ENCODE measurements around the gene PIN4. TPM values are rescaled to one million over a fixed set of nuclear protein-coding genes. Genes with fewer than 3 reads are reported as not detected.
A peak's percentile ranks its signal among the peaks of the same experiment; 100 is the strongest.
"Not testable (repeated sequence)": the region's sequence is repeated elsewhere in the genome, so short reads cannot be mapped to it uniquely, and the experiment has no call there.

Gene PIN4
- total RNA-seq, 1 experiment from 2014 or later = 10.5 TPM

DNA sequence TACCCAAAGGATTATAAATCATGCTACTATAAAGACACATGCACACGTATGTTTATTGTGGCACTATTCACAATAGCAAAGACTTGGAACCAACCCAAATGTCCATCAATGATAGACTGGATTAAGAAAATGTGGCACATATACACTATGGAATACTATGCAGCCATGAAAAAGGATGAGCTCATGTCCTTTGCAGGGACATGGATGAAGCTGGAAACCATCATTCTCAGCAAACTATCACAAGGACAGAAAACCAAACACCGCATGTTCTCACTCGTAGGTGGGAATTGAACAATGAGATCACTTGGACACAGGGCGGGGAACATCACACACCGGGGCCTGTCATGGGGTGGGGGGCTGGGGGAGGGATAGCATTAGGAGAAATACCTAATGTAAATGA, 5.3 kb upstream of the PIN4 start:
- H3K4me3 ChIP-seq (ENCODE audit: low read length); H2AFZ ChIP-seq (ENCODE audit: low read length); H3K9ac ChIP-seq (ENCODE audit: low read length); H3K9me3 ChIP-seq (ENCODE audit: low read length); H3K79me2 ChIP-seq (ENCODE audit: low read length); H3K36me3 ChIP-seq (ENCODE audit: insufficient read depth, low read length); H3K4me1 ChIP-seq (ENCODE audit: low read length); H3K4me2 ChIP-seq (ENCODE audit: low read depth, low read length, poor library complexity, severe bottlenecking); DNase-seq; H3K27me3 ChIP-seq (ENCODE audit: low read length); H3K27ac ChIP-seq (ENCODE audit: low read length); H4K20me1 ChIP-seq (ENCODE audit: insufficient read depth, low read depth, low read length); H3K9me2 ChIP-seq (replicated peaks; ENCODE audit: insufficient read depth, low read length): not testable (repeated sequence)

DNA sequence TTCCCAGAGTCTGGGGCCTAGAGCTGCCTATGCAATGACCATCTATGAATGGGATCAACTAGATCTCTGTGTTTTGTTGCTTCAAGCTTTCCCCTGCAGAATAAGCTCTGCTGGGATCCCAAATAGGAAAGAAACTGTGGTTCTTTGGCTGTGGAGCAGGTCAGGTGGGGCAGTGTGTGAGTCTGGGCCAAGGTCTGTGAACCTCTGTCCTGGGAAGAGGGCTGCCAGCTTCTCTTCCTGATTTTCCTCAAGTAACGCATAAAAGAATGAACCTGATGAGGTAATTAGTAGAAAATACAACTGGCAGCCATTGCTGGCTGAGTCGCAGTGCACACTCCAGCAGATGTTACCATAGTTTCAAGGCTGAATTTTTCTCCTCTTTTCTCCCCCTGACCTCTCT, 4.6 kb upstream of the PIN4 start:
- DNase-seq = no peak
- H3K27me3 ChIP-seq (ENCODE audit: low read length) = no peaks in the 10 kb centered on the region
- H3K27ac ChIP-seq (ENCODE audit: low read length) = no peak overlapping the region
- H3K9me3 ChIP-seq (ENCODE audit: low read length) = no peaks in the 10 kb centered on the region
- no peaks in the 10 kb centered on the region for H3K9me2 ChIP-seq (replicated peaks; ENCODE audit: insufficient read depth, low read length)
- no peak overlapping the region for H2AFZ ChIP-seq (ENCODE audit: low read length)
- H3K4me2 ChIP-seq (ENCODE audit: low read depth, low read length, poor library complexity, severe bottlenecking) = no peak overlapping the region
- peaks cover 4% of the 10 kb centered on the region for H3K79me2 ChIP-seq (ENCODE audit: low read length)
- no peaks in the 10 kb centered on the region for H4K20me1 ChIP-seq (ENCODE audit: insufficient read depth, low read depth, low read length)
- H3K4me3 ChIP-seq (ENCODE audit: low read length) = no peak overlapping the region
- H3K36me3 ChIP-seq (ENCODE audit: insufficient read depth, low read length) = no peaks in the 10 kb centered on the region
- H3K9ac ChIP-seq (ENCODE audit: low read length) = no peak overlapping the region
- peaks cover 9% of the 10 kb centered on the region for H3K4me1 ChIP-seq (ENCODE audit: low read length)

DNA sequence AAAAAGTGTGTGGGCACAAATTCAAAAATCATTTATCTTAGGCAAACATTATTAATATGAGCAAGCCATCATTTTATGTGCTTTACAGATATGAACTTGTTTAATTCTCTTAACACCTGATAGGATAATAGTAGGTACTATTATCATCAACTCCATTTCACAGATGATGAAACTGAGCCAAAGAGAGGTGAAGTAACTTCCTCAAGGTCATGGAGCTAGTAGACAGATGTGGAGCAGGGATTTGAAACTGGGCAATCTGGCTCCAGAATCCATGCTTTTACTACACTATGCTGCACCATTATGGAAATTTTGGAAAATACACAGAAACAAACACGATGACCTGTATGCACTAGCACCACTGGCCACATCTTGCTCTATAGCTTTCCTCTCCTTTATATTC, 1.0 kb upstream of the PIN4 start:
- H3K9me3 ChIP-seq (ENCODE audit: low read length) = no peaks in the 10 kb centered on the region
- H3K9me2 ChIP-seq (replicated peaks; ENCODE audit: insufficient read depth, low read length) = no peaks in the 10 kb centered on the region
- DNase-seq = peak; percentile 48
- H3K9ac ChIP-seq (ENCODE audit: low read length) = peak overlapping the region; percentile 73
- peak overlapping the region; percentile 85 for H3K4me2 ChIP-seq (ENCODE audit: low read depth, low read length, poor library complexity, severe bottlenecking)
- H3K27ac ChIP-seq (ENCODE audit: low read length) = peak overlapping the region; percentile 88
- H3K4me1 ChIP-seq (ENCODE audit: low read length) = peaks cover 20% of the 10 kb centered on the region
- H3K4me3 ChIP-seq (ENCODE audit: low read length) = peak overlapping the region; percentile 65
- peaks cover 28% of the 10 kb centered on the region for H3K79me2 ChIP-seq (ENCODE audit: low read length)
- H3K27me3 ChIP-seq (ENCODE audit: low read length) = no peaks in the 10 kb centered on the region
- no peak overlapping the region for H2AFZ ChIP-seq (ENCODE audit: low read length)
- no peaks in the 10 kb centered on the region for H3K36me3 ChIP-seq (ENCODE audit: insufficient read depth, low read length)
- H4K20me1 ChIP-seq (ENCODE audit: insufficient read depth, low read depth, low read length) = no peaks in the 10 kb centered on the region

GRCh38 chrX:72182924-72183323, 1.4 kb downstream of the PIN4 start:
- no peak for DNase-seq
- peak overlapping the region; percentile 73 for H3K9ac ChIP-seq (ENCODE audit: low read length)
- no peaks in the 10 kb centered on the region for H3K9me3 ChIP-seq (ENCODE audit: low read length)
- H3K79me2 ChIP-seq (ENCODE audit: low read length) = peaks cover 28% of the 10 kb centered on the region
- no peaks in the 10 kb centered on the region for H3K27me3 ChIP-seq (ENCODE audit: low read length)
- H3K4me1 ChIP-seq (ENCODE audit: low read length) = peaks cover 20% of the 10 kb centered on the region
- no peak overlapping the region for H3K27ac ChIP-seq (ENCODE audit: low read length)
- H3K36me3 ChIP-seq (ENCODE audit: insufficient read depth, low read length) = no peaks in the 10 kb centered on the region; the same call in 1 of the 2 replicates
- no peaks in the 10 kb centered on the region for H3K9me2 ChIP-seq (replicated peaks; ENCODE audit: insufficient read depth, low read length)
- no peaks in the 10 kb centered on the region for H4K20me1 ChIP-seq (ENCODE audit: insufficient read depth, low read depth, low read length)
- peak overlapping the region; percentile 77 for H3K4me2 ChIP-seq (ENCODE audit: low read depth, low read length, poor library complexity, severe bottlenecking)
- H2AFZ ChIP-seq (ENCODE audit: low read length) = no peak overlapping the region
- H3K4me3 ChIP-seq (ENCODE audit: low read length) = peak overlapping the region; percentile 69; the same call in 1 of the 2 replicates

DNA sequence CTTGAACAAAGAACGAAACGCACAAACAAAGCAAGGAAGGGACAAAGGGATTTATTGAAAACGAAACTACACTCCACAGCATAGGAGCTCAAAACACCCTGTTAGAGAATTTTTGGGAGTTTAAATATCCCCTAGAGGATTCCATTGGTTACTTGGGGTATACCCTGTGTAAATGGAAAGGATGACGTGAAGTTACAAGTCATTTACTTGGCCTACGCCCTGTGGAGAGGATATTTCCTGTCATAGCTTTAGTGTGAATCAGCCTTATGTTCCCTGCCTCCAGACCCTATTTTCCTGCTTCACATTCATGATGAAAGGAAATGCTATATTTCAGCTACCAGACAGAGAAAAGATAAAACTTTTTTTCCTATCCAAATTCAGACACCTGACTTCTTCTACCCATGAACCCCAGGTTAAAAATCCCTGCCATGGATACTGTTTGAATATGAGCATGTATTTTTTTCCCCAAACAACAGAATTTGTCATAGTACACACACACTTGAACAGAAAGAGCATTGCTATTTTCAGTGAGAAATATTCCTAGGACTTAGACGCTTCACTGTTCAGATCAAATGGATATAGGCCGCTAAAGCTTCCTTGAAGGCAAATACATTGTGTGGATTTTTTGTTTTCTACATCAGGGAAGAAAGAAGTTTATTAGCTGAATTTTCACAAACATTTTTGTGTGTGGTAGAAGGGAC, 20.4 kb downstream of the PIN4 start:
- Histone ChIP-seq H3K79me2 (ENCODE audit: low read length) (peaks cover 9% of the 10 kb centered on the region), H3K9me3 (ENCODE audit: low read length) (no peaks in the 10 kb centered on the region), H3K4me1 (ENCODE audit: low read length) (no peaks in the 10 kb centered on the region), H3K9me2 (replicated peaks; ENCODE audit: insufficient read depth, low read length) (no peaks in the 10 kb centered on the region), H3K4me2 (ENCODE audit: low read depth, low read length, poor library complexity, severe bottlenecking) (no peak overlapping the region), H3K27me3 (ENCODE audit: low read length) (no peaks in the 10 kb centered on the region), H4K20me1 (ENCODE audit: insufficient read depth, low read depth, low read length) (no peaks in the 10 kb centered on the region), H3K4me3 (ENCODE audit: low read length) (no peak overlapping the region), H3K27ac (ENCODE audit: low read length) (no peak overlapping the region), H3K36me3 (ENCODE audit: insufficient read depth, low read length) (peaks cover 2% of the 10 kb centered on the region; the same call in 1 of the 2 replicates), H2AFZ (ENCODE audit: low read length) (no peak overlapping the region), H3K9ac (ENCODE audit: low read length) (no peak overlapping the region)
- peak; percentile 37 for DNase-seq

GRCh38 chrX:72202792-72203401, 21.3 kb downstream of the PIN4 start:
- H3K4me1 ChIP-seq (ENCODE audit: low read length) = no peaks in the 10 kb centered on the region
- H3K9me2 ChIP-seq (replicated peaks; ENCODE audit: insufficient read depth, low read length) = no peaks in the 10 kb centered on the region
- H3K79me2 ChIP-seq (ENCODE audit: low read length) = peaks cover 15% of the 10 kb centered on the region
- peak; percentile 25 for DNase-seq
- no peaks in the 10 kb centered on the region for H4K20me1 ChIP-seq (ENCODE audit: insufficient read depth, low read depth, low read length)
- H3K27ac ChIP-seq (ENCODE audit: low read length) = no peak overlapping the region
- H3K4me3 ChIP-seq (ENCODE audit: low read length) = no peak overlapping the region
- no peak overlapping the region for H2AFZ ChIP-seq (ENCODE audit: low read length)
- H3K4me2 ChIP-seq (ENCODE audit: low read depth, low read length, poor library complexity, severe bottlenecking) = no peak overlapping the region
- no peaks in the 10 kb centered on the region for H3K27me3 ChIP-seq (ENCODE audit: low read length)
- H3K9me3 ChIP-seq (ENCODE audit: low read length) = no peaks in the 10 kb centered on the region
- peaks cover 5% of the 10 kb centered on the region for H3K36me3 ChIP-seq (ENCODE audit: insufficient read depth, low read length)
- no peak overlapping the region for H3K9ac ChIP-seq (ENCODE audit: low read length)

DNA sequence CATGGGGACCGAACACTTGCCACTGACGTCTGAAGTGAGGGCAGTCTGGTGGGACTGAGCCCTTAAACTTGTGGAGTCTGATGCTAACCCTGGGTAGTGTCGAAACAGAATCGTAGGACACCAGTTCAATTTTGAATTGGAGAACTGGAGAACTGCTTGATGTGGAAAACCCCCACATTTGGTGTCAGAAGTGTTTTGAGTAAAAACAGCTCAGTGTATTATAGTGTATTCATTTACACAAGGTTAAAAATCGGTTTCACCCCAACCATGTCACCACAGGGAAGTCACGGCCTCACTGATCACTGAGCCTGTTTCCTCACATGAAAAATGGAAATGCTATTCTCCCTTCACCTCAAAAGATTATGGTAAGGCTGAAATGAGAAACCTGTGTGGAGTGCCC, 21.9 kb downstream of the PIN4 start:
- Histone ChIP-seq H3K4me1 (ENCODE audit: low read length) (no peaks in the 10 kb centered on the region), H3K27ac (ENCODE audit: low read length) (no peak overlapping the region), H3K9ac (ENCODE audit: low read length) (no peak overlapping the region), H3K27me3 (ENCODE audit: low read length) (no peaks in the 10 kb centered on the region), H2AFZ (ENCODE audit: low read length) (no peak overlapping the region), H3K4me2 (ENCODE audit: low read depth, low read length, poor library complexity, severe bottlenecking) (no peak overlapping the region), H3K9me3 (ENCODE audit: low read length) (no peaks in the 10 kb centered on the region), H4K20me1 (ENCODE audit: insufficient read depth, low read depth, low read length) (no peaks in the 10 kb centered on the region), H3K4me3 (ENCODE audit: low read length) (no peak overlapping the region), H3K79me2 (ENCODE audit: low read length) (peaks cover 19% of the 10 kb centered on the region), H3K9me2 (replicated peaks; ENCODE audit: insufficient read depth, low read length) (no peaks in the 10 kb centered on the region), H3K36me3 (ENCODE audit: insufficient read depth, low read length) (peaks cover 11% of the 10 kb centered on the region)
- no peak for DNase-seq

DNA sequence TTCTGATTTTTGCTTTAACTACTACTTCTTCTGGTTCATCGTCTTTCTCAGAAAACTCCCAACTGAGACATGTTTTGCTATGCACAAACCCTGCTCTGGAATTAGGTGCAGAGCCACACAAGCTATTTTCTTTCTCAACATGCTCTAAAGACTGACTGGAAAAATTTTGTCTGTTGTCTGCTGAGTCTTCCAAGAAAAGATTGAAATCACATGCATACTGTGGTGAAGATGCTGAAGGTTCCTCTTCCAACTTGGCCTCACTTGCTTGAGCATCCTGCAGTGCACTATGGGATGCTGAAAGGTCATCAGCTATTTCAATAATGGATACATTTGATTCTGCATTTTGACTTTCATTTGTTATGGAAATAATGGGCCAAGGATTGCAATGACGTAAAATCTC, 24.1 kb downstream of the PIN4 start:
- Histone ChIP-seq H3K27me3 (ENCODE audit: low read length) (no peaks in the 10 kb centered on the region), H3K27ac (ENCODE audit: low read length) (no peak overlapping the region), H3K9me3 (ENCODE audit: low read length) (no peaks in the 10 kb centered on the region), H3K4me3 (ENCODE audit: low read length) (no peak overlapping the region), H2AFZ (ENCODE audit: low read length) (no peak overlapping the region), H3K36me3 (ENCODE audit: insufficient read depth, low read length) (peaks cover 11% of the 10 kb centered on the region), H3K79me2 (ENCODE audit: low read length) (peaks cover 40% of the 10 kb centered on the region), H3K4me2 (ENCODE audit: low read depth, low read length, poor library complexity, severe bottlenecking) (no peak overlapping the region), H4K20me1 (ENCODE audit: insufficient read depth, low read depth, low read length) (no peaks in the 10 kb centered on the region), H3K9me2 (replicated peaks; ENCODE audit: insufficient read depth, low read length) (no peaks in the 10 kb centered on the region), H3K9ac (ENCODE audit: low read length) (no peak overlapping the region), H3K4me1 (ENCODE audit: low read length) (no peaks in the 10 kb centered on the region)
- no peak for DNase-seq
